ENCODE results near the gene MUC5AC.

MUC5AC gene

DNA sequence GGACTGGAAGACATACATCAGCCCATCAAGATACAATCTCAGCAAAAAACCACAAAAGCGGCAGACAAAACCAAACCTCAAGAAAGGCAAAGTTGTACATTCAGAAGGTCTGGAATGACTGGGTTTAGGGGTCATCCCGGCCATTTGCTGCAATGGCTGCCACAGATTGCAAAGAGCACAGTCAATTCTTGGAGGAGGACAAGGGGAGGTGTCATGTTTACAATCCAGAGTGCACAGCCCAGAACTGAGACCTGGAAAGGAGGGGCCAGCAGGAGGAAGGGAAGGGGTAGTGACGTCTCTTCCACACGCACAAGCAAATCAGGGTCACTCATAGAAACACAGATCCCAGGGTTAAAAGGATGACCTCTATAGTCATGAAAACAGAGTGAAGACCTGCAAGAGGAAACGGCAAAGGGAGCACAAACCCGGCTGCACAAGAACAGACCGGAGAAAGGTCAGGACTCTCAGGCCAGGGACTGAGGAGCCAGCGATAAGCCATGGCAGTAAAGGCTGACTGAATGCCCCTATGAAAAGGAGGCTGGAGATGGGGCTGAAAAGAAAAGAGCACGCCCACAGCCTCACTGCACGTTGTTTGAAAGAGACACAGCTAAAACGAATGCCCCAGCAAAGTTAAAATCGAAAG lies 18.2 kb upstream of the MUC5AC start:
- TF ChIP-seq, protein P1, sequence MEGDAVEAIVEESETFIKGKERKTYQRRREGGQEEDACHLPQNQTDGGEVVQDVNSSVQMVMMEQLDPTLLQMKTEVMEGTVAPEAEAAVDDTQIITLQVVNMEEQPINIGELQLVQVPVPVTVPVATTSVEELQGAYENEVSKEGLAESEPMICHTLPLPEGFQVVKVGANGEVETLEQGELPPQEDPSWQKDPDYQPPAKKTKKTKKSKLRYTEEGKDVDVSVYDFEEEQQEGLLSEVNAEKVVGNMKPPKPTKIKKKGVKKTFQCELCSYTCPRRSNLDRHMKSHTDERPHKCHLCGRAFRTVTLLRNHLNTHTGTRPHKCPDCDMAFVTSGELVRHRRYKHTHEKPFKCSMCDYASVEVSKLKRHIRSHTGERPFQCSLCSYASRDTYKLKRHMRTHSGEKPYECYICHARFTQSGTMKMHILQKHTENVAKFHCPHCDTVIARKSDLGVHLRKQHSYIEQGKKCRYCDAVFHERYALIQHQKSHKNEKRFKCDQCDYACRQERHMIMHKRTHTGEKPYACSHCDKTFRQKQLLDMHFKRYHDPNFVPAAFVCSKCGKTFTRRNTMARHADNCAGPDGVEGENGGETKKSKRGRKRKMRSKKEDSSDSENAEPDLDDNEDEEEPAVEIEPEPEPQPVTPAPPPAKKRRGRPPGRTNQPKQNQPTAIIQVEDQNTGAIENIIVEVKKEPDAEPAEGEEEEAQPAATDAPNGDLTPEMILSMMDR (IDR thresholded peaks at IDR 0.05) = no peak
- no peak for TF ChIP-seq ZFX (IDR thresholded peaks at IDR 0.05; ENCODE audit: borderline replicate concordance)

DNA sequence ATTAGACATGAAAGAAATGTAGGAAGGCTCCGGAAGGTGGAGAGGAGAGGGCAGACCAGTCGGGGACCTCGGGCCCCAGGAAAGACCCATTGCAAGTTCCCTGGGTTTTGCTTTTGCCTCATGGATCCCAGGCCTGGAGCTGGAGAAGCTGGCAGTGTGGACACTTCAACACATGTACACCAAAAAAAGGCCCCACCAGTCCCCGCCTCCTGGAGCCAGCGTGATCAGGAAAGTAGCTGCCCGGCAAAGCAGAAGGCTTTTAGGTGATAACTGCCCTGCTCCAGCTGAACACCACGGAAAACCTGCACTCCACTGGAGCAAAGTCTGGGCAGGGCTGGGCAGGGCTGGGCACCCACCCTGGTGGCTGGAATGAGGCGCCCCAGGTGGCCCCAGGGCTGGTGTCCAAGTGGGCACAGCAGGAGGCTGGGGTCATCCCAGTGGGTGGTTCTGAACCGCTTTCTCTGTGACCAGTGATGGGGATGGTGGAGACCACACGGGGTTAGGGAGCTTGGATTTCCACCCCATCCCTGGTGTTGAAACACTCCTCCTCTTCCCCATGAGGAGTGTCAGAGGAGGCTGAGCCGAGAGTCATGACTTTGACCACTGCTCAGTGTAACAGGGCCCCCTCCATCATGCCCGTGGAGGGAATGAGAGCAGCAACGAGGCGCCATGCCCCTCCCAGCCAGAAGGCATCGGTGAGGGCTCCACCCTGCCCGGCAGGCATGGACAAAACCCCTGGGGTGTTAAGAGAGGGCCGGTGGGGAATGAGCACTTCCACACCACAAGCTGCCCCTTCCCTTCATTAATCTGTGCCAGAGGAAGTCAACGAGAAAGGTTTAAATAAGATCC lies 16.9 kb upstream of the MUC5AC start:
- H3K27ac ChIP-seq = no peak overlapping the region
- no peak for TF ChIP-seq ZFX (IDR thresholded peaks at IDR 0.05; ENCODE audit: borderline replicate concordance)
- TF ChIP-seq, protein P1 (IDR thresholded peaks at IDR 0.05) = no peak

More for the DNA sequence above, 18.2 kb upstream of the MUC5AC start:
- H3K27ac ChIP-seq = no peak overlapping the region

DNA sequence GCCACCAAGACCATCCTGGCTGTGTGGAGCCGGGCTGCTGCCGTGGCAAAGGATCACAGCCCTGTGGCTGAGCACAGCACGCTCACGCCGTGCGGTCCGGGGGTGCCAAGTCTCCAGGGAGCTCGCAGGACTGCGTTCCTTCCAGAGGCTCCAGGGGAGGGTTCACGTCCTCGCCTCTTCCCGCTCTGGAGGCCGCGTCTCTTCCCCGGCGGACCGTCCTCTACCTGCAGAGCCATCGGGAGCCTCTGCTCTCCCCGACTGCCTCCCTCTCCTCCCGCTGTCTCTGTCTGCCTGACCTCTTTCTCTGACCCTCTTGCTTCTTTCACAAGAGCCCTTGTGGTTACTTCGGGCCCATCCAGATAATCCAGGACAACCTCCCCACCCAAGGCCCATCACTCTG lies 11.4 kb upstream of the MUC5AC start:
- no peak overlapping the region for H3K27ac ChIP-seq
- TF ChIP-seq, protein P1 (IDR thresholded peaks at IDR 0.05) = no peak
- no peak for TF ChIP-seq ZFX (IDR thresholded peaks at IDR 0.05; ENCODE audit: borderline replicate concordance)

DNA sequence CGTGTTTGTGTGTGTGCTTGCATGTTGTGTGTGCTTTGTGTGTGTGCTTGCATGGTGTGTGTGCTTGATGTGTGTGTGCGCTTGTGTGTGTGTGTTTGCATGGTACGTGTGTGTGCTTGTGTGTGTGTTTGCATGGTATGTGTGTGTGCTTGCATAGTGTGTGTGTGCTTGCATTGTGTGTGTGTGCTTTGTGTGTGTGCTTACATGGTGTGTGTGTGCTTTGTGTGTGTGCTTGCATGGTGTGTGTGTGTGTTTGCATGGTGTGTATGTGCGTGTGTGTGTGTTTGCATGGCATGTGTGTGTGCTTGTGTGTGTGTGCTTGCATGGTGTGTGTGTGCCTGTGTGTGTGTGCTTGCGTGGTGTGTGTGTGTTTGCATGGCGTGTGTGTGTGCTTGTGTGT lies 10.0 kb upstream of the MUC5AC start:
- no peak overlapping the region for H3K27ac ChIP-seq
- TF ChIP-seq, protein P1 (IDR thresholded peaks at IDR 0.05) = no peak
- TF ChIP-seq ZFX (IDR thresholded peaks at IDR 0.05; ENCODE audit: borderline replicate concordance) = no peak

DNA sequence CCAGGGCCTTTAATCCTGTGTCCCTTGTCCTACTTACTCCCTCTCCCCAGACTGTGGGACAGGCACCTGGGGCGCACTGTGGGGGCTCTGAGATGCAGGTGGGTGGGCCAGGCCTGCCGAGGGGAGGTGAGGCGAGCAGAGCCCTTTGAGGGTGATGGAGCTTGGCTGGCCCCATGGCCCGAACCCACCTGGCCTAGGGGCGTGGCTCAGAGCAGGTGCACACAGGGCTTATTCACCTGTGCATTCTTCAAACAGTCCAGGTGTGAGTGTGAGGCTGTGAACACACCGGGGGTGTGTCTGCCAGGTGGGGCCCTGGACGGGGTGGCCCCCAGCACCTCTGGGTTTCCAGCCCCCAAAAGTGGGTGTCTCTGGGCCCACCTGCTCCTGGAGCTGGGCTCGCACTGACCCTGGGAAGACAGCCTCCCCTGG lies 9.0 kb upstream of the MUC5AC start:
- TF ChIP-seq, protein P1 (IDR thresholded peaks at IDR 0.05) = no peak
- TF ChIP-seq ZFX (IDR thresholded peaks at IDR 0.05; ENCODE audit: borderline replicate concordance) = no peak
- no peak overlapping the region for H3K27ac ChIP-seq

DNA sequence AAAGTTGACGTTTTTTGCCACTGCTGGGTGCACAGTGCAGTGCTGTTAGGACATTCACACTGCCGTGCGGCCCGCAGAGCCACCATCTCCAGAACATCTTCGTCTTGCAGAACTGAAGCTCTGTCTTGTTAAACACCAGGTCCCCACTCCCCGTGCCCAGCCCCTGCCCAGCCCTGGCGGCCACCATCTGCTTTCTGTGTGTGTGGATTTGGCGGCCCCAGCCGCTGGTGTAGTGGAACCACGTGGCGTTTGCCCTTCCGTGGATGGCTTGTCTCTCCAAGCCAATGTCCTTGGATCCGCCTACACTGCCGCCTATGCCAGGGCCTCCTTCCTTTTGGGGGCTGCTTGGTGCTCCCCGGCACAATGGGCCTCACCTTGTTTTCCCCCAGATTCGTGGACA lies 8.2 kb upstream of the MUC5AC start:
- TF ChIP-seq, protein P1 (IDR thresholded peaks at IDR 0.05) = no peak
- TF ChIP-seq ZFX (IDR thresholded peaks at IDR 0.05; ENCODE audit: borderline replicate concordance) = no peak
- no peak overlapping the region for H3K27ac ChIP-seq

DNA sequence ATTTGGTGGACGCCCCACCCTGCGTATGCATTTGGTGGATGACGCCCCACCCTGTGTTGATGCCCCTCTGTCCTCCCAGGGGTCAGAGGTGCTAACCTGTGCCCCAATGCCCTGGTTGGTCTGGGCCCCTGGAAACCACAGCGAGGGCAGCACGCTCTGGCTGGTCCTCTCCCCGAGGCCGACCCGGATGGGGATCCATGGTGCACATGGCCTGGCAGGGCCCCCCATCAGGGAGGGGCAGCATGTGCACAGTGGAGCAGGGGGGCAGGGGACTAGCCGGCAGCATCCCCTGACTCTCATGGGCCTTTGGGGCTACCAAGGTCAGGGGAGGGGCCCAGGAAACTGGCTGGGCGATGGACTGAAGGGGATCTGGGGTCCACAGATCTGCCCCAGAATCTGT lies 7.6 kb upstream of the MUC5AC start:
- no peak overlapping the region for H3K27ac ChIP-seq
- no peak for TF ChIP-seq ZFX (IDR thresholded peaks at IDR 0.05; ENCODE audit: borderline replicate concordance)
- TF ChIP-seq, protein P1 (IDR thresholded peaks at IDR 0.05) = no peak
